ENCODE data around the gene NPAS3. TPM values are rescaled to one million over a fixed set of nuclear protein-coding genes. Genes with fewer than 3 reads are reported as not detected.

The NPAS3 gene
- total RNA-seq, 1 donor from 2014 or later: 0.95 TPM

- intact Hi-C loops (cut with DNase I): no loop called here
- no peak for DNase-seq
- no peaks in the 10 kb centered on the region for H3K4me1 ChIP-seq
- H3K27ac ChIP-seq: no peak overlapping the region
- TF ChIP-seq, protein P1, sequence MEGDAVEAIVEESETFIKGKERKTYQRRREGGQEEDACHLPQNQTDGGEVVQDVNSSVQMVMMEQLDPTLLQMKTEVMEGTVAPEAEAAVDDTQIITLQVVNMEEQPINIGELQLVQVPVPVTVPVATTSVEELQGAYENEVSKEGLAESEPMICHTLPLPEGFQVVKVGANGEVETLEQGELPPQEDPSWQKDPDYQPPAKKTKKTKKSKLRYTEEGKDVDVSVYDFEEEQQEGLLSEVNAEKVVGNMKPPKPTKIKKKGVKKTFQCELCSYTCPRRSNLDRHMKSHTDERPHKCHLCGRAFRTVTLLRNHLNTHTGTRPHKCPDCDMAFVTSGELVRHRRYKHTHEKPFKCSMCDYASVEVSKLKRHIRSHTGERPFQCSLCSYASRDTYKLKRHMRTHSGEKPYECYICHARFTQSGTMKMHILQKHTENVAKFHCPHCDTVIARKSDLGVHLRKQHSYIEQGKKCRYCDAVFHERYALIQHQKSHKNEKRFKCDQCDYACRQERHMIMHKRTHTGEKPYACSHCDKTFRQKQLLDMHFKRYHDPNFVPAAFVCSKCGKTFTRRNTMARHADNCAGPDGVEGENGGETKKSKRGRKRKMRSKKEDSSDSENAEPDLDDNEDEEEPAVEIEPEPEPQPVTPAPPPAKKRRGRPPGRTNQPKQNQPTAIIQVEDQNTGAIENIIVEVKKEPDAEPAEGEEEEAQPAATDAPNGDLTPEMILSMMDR (IDR thresholded peaks at IDR 0.05): no peak
- no peaks in the 10 kb centered on the region for H3K27me3 ChIP-seq (ENCODE audit: low read depth)
- no peak for ATAC-seq
- H3K4me3 ChIP-seq: no peak overlapping the region
- H3K9me3 ChIP-seq: no peaks in the 10 kb centered on the region
- no peaks in the 10 kb centered on the region for H3K36me3 ChIP-seq
These were observed 673.5 kb downstream of the NPAS3 start for GRCh38 chr14:33612197-33612505.

- Histone ChIP-seq H3K4me1 (no peaks in the 10 kb centered on the region), H3K27ac (no peak overlapping the region), H3K27me3 (ENCODE audit: low read depth) (no peaks in the 10 kb centered on the region), H3K9me3 (no peaks in the 10 kb centered on the region), H3K36me3 (no peaks in the 10 kb centered on the region), H3K4me3 (no peak overlapping the region)
- ATAC-seq (no peak), DNase-seq (no peak)
- TF ChIP-seq, protein P1 (IDR thresholded peaks at IDR 0.05): no peak
- intact Hi-C loops (cut with DNase I): no loop called here
These were observed 678.5 kb downstream of the NPAS3 start for GRCh38 chr14:33617154-33617553.

- DNase-seq: no peak
- no peaks in the 10 kb centered on the region for H3K4me1 ChIP-seq
These were observed 679.9 kb downstream of the NPAS3 start for GRCh38 chr14:33618361-33619105.

DNA sequence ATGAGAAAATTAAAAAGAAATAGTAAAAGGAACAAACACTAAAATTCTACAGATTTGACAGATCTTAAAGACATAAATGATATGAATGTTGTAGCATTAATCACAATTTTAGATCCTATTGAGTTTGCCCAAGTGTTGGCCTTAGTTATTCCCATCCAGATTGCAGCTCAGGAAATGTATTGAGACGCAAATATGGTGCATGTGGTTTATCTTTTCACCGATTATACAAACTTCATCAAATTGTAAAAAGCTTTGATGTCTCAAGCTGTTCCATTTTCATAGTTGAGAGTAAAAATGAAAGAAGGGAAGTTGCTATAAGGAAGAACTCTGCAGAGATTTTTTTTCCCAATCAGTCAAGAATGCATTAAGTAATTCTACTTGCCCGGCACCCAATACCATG, 683.8 kb downstream of the NPAS3 start:
- TF ChIP-seq, protein P1 (IDR thresholded peaks at IDR 0.05): no peak
- Histone ChIP-seq H3K4me1 (no peaks in the 10 kb centered on the region), H3K27ac (no peak overlapping the region), H3K9me3 (no peaks in the 10 kb centered on the region), H3K4me3 (no peak overlapping the region), H3K36me3 (no peaks in the 10 kb centered on the region), H3K27me3 (ENCODE audit: low read depth) (no peaks in the 10 kb centered on the region)
- ATAC-seq: no peak
- intact Hi-C loops (cut with DNase I): no loop called here
- no peak for DNase-seq

More at GRCh38 chr14:33618361-33619105, 679.9 kb downstream of the NPAS3 start:
- TF ChIP-seq, protein P1 (IDR thresholded peaks at IDR 0.05): no peak
- no peaks in the 10 kb centered on the region for H3K36me3 ChIP-seq
- H3K4me3 ChIP-seq: no peak overlapping the region
- H3K9me3 ChIP-seq: no peaks in the 10 kb centered on the region
- no peaks in the 10 kb centered on the region for H3K27me3 ChIP-seq (ENCODE audit: low read depth)
- intact Hi-C loops (cut with DNase I): no loop called here
- ATAC-seq: no peak
- H3K27ac ChIP-seq: no peak overlapping the region

DNA sequence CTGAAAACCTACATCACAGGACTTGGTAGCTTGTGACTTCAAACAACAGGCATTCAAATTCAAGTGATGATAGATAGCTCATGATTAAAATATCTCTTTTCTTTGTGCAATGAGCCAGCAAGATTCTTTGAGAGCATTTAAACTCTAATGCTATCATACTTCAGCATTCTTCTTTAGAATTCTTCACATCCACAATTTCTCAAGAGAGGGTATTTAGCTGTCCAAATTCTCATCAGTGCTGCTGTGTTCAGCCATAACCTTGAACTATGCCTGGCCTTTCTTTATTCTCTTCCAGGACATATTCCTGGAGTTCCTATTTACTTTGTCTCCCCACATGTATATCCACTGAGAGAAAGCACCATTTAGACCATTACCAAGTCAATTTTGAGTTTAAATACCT, 691.1 kb downstream of the NPAS3 start:
- no peak overlapping the region for H3K27ac ChIP-seq
- TF ChIP-seq, protein P1 (IDR thresholded peaks at IDR 0.05): no peak
- H3K4me3 ChIP-seq: no peak overlapping the region
- H3K4me1 ChIP-seq: no peaks in the 10 kb centered on the region
- DNase-seq (no peak), ATAC-seq (no peak)
- no peaks in the 10 kb centered on the region for H3K9me3 ChIP-seq
- intact Hi-C loops (cut with DNase I): no loop called here
- H3K27me3 ChIP-seq (ENCODE audit: low read depth): no peaks in the 10 kb centered on the region
- no peaks in the 10 kb centered on the region for H3K36me3 ChIP-seq
